GM13976 (cell line): ENCODE measurements around the gene SKAP1.
"Not testable (repeated sequence)": the region's sequence is repeated elsewhere in the genome, so short reads cannot be mapped to it uniquely, and the experiment has no call there.

ENCODE experiments used
- DNase-seq: peaks from one replicate; pipeline ENCODE4 v3.0.0; 2012; ENCODE audit warnings: low spot score
- in situ Hi-C: fragments of 300-500 bp; cut with MboI; formaldehyde crosslinking; loops from one replicate; pipeline ENCODE4 v1.12.0; 2022; ENCODE audit warnings: low sequenced_read_pairs, mixed read lengths, inconsistent platforms; ENCODE audit not compliant: unreplicated experiment
- TF ChIP-seq, protein P1 (sequence below): IDR thresholded peaks from 2 replicates; pipeline ENCODE4 v1.5.1; 2012; ENCODE audit warnings: borderline replicate concordance, mild to moderate bottlenecking; ENCODE audit not compliant: insufficient read depth; ENCODE audit errors: extremely low read depth, missing control alignments, control extremely low read depth

Gene SKAP1

GRCh38 chr17:48451489-48451888, 21.5 kb upstream of the SKAP1 start:
- TF ChIP-seq, protein P1, sequence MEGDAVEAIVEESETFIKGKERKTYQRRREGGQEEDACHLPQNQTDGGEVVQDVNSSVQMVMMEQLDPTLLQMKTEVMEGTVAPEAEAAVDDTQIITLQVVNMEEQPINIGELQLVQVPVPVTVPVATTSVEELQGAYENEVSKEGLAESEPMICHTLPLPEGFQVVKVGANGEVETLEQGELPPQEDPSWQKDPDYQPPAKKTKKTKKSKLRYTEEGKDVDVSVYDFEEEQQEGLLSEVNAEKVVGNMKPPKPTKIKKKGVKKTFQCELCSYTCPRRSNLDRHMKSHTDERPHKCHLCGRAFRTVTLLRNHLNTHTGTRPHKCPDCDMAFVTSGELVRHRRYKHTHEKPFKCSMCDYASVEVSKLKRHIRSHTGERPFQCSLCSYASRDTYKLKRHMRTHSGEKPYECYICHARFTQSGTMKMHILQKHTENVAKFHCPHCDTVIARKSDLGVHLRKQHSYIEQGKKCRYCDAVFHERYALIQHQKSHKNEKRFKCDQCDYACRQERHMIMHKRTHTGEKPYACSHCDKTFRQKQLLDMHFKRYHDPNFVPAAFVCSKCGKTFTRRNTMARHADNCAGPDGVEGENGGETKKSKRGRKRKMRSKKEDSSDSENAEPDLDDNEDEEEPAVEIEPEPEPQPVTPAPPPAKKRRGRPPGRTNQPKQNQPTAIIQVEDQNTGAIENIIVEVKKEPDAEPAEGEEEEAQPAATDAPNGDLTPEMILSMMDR, result no peak
- in situ Hi-C loops, result no loop called here

GRCh38 chr17:48449335-48449734, 19.3 kb upstream of the SKAP1 start:
- in situ Hi-C loops, DNase-seq: not testable (repeated sequence)

More at GRCh38 chr17:48451489-48451888, 21.5 kb upstream of the SKAP1 start:
- DNase-seq, result no peak

GRCh38 chr17:48445248-48445620, 15.2 kb upstream of the SKAP1 start:
- in situ Hi-C loops, result no loop called here
- no peak for DNase-seq
- TF ChIP-seq, protein P1, result no peak

GRCh38 chr17:48444516-48445247, 14.7 kb upstream of the SKAP1 start:
- TF ChIP-seq, protein P1, result no peak
- no peak for DNase-seq
- in situ Hi-C loops, result no loop called here

GRCh38 chr17:48443712-48444111, 13.7 kb upstream of the SKAP1 start:
- DNase-seq, result no peak

DNA sequence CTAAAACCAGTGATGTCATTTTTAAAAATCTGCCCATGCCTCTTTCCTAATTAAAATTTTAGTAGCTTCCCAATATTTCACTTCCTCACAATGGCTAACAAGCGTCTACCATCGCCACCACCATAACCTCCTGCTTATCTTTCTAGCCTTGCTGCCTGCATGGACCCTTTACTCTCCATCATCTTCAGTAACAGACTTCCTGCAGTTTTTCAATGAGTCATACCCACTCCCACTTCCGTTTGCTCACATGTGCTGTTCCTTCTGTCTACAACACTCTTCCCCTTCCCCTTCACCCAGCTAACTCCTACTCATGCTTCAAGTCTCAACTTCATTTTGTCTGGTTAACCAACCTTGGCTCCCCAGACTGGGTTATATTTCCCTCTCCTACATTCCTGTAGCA, 12.8 kb upstream of the SKAP1 start:
- DNase-seq, result no peak
- TF ChIP-seq, protein P1, result no peak
- in situ Hi-C loops, result no loop called here

More at GRCh38 chr17:48443712-48444111, 13.7 kb upstream of the SKAP1 start:
- TF ChIP-seq, protein P1, result no peak
- in situ Hi-C loops, result no loop called here

- in situ Hi-C loops, result no loop called here
- TF ChIP-seq, protein P1, result no peak
- DNase-seq, result no peak
Measured at GRCh38 chr17:48441862-48442261, 11.8 kb upstream of the SKAP1 start.
